Stimulated activated CD4-positive, alpha-beta T cell treated with anti-CD3 and anti-CD28 coated beads, Interleukin-1b, Interleukin-23, amount 100 ng/mL, for 1 hour (primary cell): ENCODE results near the gene TRMT2A.
"Not testable (repeated sequence)": the region's sequence is repeated elsewhere in the genome, so short reads cannot be mapped to it uniquely, and the experiment has no call there.

ENCODE experiments used
- DNase-seq, 2 donors: peaks; one replicate each; pipeline ENCODE4 v3.0.0-alpha.2; 2020; ENCODE audit warnings: low read depth in 2 of 2

Gene TRMT2A

GRCh38 chr22:20116951-20117632, at the start of gene TRMT2A:
TSS of gene TRMT2A (minus strand) at chr22:20117226. CDS start at chr22:20116906, 320 bp downstream.
- DNase-seq: peak; percentile 87 to 92

GRCh38 chr22:20166703-20167102, 49.7 kb upstream of the TRMT2A start:
- DNase-seq: no peak

GRCh38 chr22:20165913-20166312, 48.9 kb upstream of the TRMT2A start:
- DNase-seq: no peak

- DNase-seq: no peak
Measured at GRCh38 chr22:20165421-20165820, 48.4 kb upstream of the TRMT2A start.

GRCh38 chr22:20164863-20165262, 47.8 kb upstream of the TRMT2A start:
- no peak for DNase-seq

GRCh38 chr22:20160041-20160440, 43.0 kb upstream of the TRMT2A start:
- DNase-seq: no peak

GRCh38 chr22:20159531-20159930, 42.5 kb upstream of the TRMT2A start:
- not testable (repeated sequence) for DNase-seq

- DNase-seq: no peak
Measured at GRCh38 chr22:20159076-20159475, 42.0 kb upstream of the TRMT2A start.

GRCh38 chr22:20158391-20159036, 41.5 kb upstream of the TRMT2A start:
- no peak for DNase-seq

- DNase-seq: no peak
Measured at GRCh38 chr22:20157430-20158183, 40.6 kb upstream of the TRMT2A start.

- DNase-seq: peak; percentile 71 to 92
Measured at GRCh38 chr22:20156611-20157429, 39.8 kb upstream of the TRMT2A start.

GRCh38 chr22:20156042-20156389, 39.0 kb upstream of the TRMT2A start:
- no peak for DNase-seq

GRCh38 chr22:20155330-20156041, 38.5 kb upstream of the TRMT2A start:
- DNase-seq: no peak

GRCh38 chr22:20154602-20155187, 37.7 kb upstream of the TRMT2A start:
- DNase-seq: no peak

GRCh38 chr22:20153945-20154344, 36.9 kb upstream of the TRMT2A start:
- no peak for DNase-seq

- DNase-seq: no peak
Measured at GRCh38 chr22:20152464-20152890, 35.5 kb upstream of the TRMT2A start.

GRCh38 chr22:20151276-20151588, 34.2 kb upstream of the TRMT2A start:
- no peak for DNase-seq

- DNase-seq: no peak
Measured at GRCh38 chr22:20150381-20151275, 33.6 kb upstream of the TRMT2A start, which contains the start of gene CCDC188. TSS of gene CCDC188 (minus strand) at chr22:20151055. CDS start at chr22:20150986, 69 bp downstream.

GRCh38 chr22:20149257-20150250, 32.5 kb upstream of the TRMT2A start:
- no peak for DNase-seq
